Astrocyte of the cerebellum (primary cell): ENCODE data around the gene PADI4.
A peak's percentile ranks its signal among the peaks of the same experiment; 100 is the strongest.

Source experiments
- DNase-seq: peaks from one replicate; pipeline ENCODE4 v3.0.0-alpha.2; 2011; ENCODE audit warnings: low read depth
- H3K4me3 ChIP-seq: 2 replicates; pipeline ENCODE4 v1.5.1; 2011; ENCODE audit warnings: mild to moderate bottlenecking, low read depth, low read length, moderate library complexity
- in situ Hi-C: cut with HindIII; loops from 2 replicates; pipeline ENCODE4 v1.10.0; 2017; ENCODE audit warnings: low sequenced_read_pairs
- TF ChIP-seq, protein P1 (sequence below): IDR thresholded peaks from 2 replicates; pipeline ENCODE4 v1.5.1; 2012; ENCODE audit warnings: low read length, low read depth, moderate library complexity, mild to moderate bottlenecking; ENCODE audit errors: missing control alignments

The PADI4 gene

DNA sequence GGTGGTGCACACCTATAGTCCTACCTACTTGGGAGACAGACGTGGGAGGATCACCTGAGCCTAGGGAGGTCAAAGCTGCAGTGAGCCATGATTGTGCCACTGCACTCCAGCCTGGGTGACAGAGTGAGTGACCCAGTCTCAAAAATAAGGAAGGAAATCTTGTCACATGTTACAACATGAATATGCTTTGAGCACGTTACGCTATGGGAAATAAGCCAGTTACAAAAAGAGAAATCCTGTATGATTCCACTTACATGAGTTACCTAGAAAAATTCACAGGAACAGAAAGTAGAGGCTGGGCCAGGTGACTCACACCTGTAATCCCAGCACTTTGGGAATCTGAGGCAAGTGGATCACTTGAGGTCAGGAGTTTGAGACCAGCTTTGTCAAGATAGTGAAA, 57.3 kb downstream of the PADI4 start:
- DNase-seq, result no peak
- TF ChIP-seq, protein P1, sequence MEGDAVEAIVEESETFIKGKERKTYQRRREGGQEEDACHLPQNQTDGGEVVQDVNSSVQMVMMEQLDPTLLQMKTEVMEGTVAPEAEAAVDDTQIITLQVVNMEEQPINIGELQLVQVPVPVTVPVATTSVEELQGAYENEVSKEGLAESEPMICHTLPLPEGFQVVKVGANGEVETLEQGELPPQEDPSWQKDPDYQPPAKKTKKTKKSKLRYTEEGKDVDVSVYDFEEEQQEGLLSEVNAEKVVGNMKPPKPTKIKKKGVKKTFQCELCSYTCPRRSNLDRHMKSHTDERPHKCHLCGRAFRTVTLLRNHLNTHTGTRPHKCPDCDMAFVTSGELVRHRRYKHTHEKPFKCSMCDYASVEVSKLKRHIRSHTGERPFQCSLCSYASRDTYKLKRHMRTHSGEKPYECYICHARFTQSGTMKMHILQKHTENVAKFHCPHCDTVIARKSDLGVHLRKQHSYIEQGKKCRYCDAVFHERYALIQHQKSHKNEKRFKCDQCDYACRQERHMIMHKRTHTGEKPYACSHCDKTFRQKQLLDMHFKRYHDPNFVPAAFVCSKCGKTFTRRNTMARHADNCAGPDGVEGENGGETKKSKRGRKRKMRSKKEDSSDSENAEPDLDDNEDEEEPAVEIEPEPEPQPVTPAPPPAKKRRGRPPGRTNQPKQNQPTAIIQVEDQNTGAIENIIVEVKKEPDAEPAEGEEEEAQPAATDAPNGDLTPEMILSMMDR, result no peak
- in situ Hi-C loops, result no loop called here
- H3K4me3 ChIP-seq, result no peak overlapping the region

DNA sequence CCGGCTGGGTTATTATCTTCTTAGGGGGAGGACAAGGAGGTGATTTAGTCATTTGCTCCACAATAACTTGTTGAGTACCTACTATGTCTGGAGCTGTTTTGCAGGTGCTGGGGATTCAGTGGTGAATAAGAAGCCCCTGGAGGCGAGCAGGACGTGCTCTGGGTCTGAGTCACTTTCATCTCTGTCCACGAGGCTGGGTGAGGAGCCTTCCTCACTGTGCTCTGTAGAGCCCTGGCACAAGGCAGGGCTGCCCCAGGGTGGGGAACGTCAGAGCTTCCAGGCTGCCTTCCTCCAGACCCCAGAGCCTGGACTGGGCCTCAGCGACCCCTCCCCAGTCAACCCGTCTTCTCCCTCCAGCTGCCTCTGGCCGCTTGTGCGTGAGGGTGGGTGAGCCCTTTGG, 61.5 kb downstream of the PADI4 start:
- TF ChIP-seq, protein P1, result no peak
- in situ Hi-C loops, result no loop called here
- DNase-seq, result no peak
- H3K4me3 ChIP-seq, result no peak overlapping the region

DNA sequence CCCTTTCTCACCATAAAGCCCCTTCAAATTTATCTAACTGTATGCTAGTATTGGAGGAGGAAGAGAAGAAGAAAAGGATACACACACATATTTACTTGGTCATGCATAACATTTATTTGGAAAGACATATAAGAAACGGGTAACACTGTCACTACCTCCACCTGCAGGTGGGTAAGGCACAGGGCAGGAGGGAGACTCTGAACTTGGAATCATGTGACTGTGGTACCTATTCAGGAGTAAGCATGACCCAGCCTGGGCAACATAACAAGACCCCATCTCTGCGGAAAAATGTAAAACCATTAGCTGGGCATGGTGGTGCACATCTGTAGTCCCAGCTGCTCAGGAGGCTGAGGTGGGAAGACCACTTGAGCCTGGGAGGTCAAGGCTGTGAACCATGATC, 62.6 kb downstream of the PADI4 start:
- H3K4me3 ChIP-seq, result no peak overlapping the region
- TF ChIP-seq, protein P1, result peak; percentile 42
- in situ Hi-C loops, result no loop called here
- no peak for DNase-seq

DNA sequence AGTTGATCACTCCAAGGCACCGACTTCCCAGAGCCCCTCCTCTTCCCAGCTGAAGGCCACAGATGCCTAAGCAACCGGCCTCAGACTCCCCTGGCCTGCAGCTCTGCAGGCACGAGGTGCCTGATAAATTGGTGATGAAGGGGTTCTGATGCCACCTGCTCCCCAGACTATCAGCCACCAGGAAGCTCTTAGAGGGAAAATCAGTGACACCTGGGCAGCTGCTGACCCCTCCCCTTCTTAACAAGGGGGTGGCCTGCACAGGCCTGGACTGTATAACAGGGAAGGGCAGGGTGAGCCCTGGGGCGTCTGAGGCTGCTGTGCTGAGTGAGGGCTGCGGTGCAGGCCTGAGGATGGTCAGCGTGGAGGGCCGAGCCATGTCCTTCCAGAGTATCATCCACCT, 63.9 kb downstream of the PADI4 start, which contains the start of gene PADI6:
PADI6 (plus strand) TSS at position 301 of the 400 bp plus-strand sequence; CDS start at position 351, 50 bp downstream.
- TF ChIP-seq, protein P1, result no peak
- in situ Hi-C loops, result no loop called here
- no peak for DNase-seq
- no peak within 1 kb of the TSS for H3K4me3 ChIP-seq

DNA sequence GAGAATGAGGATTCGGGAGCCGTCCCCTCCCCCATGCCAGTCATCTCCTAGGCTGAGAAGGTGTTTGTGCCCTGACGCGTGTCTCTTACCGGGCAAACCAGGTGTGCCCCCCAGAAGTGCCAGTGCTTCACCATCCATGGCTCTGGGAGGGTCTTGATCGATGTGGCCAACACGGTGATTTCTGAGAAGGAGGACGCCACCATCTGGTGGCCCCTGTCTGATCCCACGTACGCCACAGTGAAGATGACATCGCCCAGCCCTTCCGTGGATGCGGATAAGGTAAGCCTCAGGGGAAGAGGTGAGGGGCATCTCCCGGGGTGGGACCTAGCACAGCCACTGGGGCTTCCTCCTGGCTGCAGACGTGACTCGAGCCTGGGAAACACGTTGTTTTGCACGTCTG, 65.0 kb downstream of the PADI4 start:
- TF ChIP-seq, protein P1, result no peak
- no peak for DNase-seq
- no peak overlapping the region for H3K4me3 ChIP-seq
- in situ Hi-C loops, result no loop called here

DNA sequence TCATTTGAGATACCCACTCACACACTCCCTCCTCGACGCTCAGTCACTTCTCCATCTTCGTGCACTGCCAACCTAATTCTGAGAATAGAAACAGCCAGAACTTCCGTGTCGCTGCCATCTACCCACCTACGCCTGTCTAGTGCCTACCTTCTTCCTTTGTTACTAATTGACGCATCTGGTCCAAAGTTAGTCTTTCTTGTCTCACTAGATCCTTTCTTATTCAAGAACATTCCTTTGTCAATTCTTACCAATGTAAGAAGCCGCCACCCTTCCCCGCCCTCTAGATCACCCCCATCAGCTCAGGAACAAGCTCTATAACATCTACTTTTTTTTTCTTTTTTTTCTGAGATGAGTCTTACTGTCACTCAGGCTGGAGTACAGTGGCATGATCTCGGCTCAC, 67.7 kb downstream of the PADI4 start:
- TF ChIP-seq, protein P1, result no peak
- in situ Hi-C loops, result no loop called here
- DNase-seq, result no peak
- no peak overlapping the region for H3K4me3 ChIP-seq
